NB4 (cell line): ENCODE data around the gene TUBA1B.

Source experiments
- MYC ChIP-seq: IDR thresholded peaks from 2 replicates; pipeline ENCODE4 v1.6.1; 2011; ENCODE audit warnings: low read depth, low read length
- POLR2A ChIP-seq: IDR thresholded peaks from 2 replicates; pipeline ENCODE4 v1.6.1; 2011; ENCODE audit warnings: mild to moderate bottlenecking; ENCODE audit not compliant: insufficient read length; ENCODE audit errors: extremely low read depth
- TF ChIP-seq, protein P1 (sequence below): IDR thresholded peaks from one replicate; pipeline ENCODE4 v1.5.1; 2012; ENCODE audit warnings: low read depth, low read length
- TF ChIP-seq, protein P2 (sequence below): IDR thresholded peaks from 2 replicates; pipeline ENCODE4 v1.6.1; 2011; ENCODE audit warnings: low read depth, low read length

- TF ChIP-seq, protein P1, sequence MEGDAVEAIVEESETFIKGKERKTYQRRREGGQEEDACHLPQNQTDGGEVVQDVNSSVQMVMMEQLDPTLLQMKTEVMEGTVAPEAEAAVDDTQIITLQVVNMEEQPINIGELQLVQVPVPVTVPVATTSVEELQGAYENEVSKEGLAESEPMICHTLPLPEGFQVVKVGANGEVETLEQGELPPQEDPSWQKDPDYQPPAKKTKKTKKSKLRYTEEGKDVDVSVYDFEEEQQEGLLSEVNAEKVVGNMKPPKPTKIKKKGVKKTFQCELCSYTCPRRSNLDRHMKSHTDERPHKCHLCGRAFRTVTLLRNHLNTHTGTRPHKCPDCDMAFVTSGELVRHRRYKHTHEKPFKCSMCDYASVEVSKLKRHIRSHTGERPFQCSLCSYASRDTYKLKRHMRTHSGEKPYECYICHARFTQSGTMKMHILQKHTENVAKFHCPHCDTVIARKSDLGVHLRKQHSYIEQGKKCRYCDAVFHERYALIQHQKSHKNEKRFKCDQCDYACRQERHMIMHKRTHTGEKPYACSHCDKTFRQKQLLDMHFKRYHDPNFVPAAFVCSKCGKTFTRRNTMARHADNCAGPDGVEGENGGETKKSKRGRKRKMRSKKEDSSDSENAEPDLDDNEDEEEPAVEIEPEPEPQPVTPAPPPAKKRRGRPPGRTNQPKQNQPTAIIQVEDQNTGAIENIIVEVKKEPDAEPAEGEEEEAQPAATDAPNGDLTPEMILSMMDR = no peak
- TF ChIP-seq, protein P2, sequence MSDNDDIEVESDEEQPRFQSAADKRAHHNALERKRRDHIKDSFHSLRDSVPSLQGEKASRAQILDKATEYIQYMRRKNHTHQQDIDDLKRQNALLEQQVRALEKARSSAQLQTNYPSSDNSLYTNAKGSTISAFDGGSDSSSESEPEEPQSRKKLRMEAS = no peak
- TF ChIP-seq POLR2A (no peak), MYC (no peak)
Measured at GRCh38 chr12:49138587-49138986, 7.4 kb upstream of the TUBA1B start.
